Epidermal melanocyte (primary cell): ENCODE results near the gene DYRK1B.

Experiments
- DNase-seq: peaks from one replicate; pipeline ENCODE4 v3.0.0; 2011; ENCODE audit warnings: low spot score; ENCODE audit not compliant: insufficient read length

DYRK1B gene

DNA sequence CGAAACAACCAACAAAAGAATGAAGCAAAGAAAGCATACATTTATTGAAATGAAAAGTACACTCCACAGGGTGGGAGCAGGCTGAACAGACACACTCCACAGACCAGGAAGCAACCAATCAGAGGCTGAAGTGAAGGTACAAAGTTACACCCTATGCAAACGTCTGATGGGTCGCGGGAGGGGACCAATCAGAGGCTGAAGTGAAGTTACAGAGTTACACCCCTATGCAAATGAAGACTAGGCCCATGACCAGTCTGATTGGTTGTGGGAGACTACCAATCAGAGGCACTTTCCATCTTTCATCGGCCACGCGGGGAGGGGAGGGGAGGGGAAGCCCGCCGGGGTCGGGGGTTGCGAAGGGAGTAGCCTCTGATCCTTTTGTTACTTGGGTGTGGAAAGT lies 24.6 kb upstream of the DYRK1B start:
- no peak for DNase-seq

DNA sequence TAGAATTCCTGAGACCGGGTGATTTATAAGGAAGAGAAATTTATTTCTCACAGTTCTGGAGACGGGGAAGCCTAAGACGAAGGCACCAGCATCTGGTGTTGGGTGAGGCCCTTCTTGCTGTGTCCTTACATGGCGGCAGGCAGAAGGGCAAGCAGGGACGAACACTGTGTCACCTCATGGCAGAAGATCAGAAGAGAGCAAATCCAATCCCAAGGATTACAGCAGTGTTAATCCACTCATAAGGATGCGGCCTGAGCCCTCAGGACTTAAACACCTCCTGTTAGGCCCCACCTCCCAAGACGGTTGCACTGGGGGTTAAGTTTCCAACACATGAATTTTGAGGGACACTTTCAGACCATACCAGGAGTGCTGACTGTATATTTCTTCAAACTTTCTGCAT lies 18.9 kb upstream of the DYRK1B start:
- DNase-seq: no peak

DNA sequence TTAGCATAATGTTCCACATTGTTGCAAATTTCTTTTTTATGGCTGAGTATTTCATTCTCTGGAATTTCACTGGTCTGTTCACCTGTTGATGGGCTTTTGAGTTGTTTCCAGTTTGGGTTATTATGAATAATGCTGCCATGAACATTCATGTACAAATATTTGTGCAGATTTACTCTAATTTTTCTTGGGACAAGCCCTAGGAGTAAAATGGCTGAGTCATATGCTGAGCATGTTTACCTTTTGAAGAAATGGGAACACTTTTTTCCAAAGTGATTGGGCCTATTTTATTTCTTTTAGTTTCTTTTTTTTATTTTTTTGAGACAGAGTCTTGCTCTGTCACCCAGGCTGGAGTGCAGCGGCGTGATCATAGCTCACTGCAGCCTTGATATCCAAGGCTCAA lies 16.9 kb upstream of the DYRK1B start:
- DNase-seq: no peak

DNA sequence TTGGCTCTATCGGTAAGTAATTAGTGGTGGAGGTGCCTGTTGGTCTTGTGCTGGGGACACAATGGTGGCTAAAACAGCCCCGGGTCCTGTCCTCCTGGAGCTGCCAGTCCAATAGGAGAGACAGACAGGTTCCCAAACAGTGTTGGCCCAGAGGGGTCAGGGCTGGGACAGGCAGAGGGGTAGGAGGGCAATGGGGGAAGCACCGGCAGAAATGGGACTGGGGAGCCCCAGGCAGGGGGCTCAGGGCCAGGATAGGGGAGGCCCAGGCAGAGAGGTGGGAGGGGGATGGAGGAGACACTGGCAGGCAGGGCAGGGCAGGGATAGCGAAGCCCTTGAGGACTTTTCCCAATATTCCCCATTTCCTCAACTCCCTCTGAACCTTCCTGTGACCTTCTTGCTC lies 14.4 kb upstream of the DYRK1B start:
- DNase-seq: no peak

DNA sequence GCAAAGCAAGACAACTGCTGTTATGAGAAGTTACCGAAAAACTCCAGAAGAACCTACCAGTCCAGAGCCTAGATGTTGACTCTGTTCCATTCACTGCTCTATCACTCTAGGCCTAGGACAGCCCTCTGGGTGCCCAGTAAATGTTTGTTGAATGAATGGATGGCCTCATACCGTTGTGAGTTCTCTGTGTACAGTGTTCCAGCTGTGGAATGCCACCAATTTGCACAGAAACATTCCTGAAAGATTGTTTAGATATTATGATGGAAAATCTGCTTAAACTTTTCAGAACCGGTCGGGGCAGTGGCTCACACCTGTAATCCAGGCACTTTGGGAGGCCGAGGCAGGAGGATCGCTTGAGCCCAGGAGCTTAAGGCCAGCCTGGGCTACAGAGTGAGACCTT lies 13.6 kb upstream of the DYRK1B start:
- no peak for DNase-seq

DNA sequence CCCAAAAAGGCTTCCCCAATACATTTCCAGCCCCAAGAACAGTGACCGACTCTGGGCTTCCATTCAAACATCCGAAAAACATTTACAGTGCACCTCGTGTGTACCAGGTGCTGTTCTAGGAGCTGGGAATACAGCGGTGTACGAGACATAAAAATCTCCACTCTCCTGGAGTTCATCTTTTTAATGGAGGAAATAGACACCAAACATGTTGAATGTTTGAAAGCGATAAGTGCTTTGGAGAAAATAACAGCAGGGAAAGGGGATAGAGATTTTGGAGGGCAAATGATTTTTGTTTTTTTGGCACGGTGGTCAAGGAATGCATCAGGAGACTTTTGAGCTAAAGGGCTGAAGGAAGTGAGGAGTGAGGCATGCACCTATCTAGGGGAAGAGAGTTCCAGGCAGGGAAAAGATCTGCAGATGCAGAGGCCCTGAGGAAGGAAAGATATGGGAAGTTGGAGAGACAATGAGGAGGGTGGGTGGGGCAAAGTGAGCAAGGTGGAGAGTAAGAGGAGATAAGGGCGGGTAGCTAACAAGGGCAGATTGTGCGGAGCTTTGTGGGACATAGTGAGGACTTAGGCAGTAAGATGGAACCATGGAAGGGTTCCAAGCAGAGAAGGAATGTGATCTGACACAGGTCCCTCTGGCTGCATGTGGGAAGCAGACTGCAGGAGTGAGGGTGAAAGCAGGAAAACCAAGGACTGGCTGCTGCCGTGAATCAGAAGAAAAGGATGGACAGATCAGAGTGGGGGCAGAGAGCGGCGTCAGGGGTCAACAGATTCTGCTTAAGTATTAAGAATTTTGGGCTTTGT lies 12.9 kb upstream of the DYRK1B start:
- no peak for DNase-seq

DNA sequence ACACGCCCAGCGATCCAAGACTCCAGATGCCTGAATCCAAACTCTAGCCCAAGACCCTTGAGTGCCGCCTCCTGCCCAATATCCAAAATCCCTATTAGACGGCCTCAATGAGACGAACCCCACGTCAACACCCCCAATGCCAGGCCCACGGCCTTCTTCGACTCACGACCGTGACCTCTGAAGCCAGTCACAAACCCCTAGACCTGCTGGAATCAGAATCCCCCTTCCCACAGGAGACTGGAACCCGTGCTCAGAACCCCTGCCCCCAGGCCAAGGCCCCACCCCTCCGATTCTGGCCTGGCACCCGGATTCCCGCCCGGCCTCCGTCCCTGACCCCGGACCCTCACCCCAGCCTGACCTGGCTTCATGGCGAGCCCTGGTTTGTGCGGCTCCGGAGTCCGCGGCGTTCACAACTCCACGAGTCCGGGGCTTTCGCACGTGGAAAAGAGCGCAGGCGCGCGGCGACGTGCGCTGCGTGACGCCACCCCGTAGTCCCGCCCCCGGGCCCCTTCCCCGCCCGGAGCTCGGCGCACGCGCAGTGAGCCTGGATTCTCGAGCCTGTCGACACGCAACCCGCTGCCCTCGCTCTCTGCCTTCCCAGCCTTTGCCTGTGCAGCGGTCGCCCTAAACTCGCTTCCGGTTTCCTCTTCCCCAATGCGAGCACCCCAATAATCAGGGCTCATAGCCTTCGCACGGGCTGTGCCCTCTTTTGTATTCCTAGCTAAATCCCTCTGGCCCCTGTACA lies 12.1 kb upstream of the DYRK1B start, which contains the start of gene FBL:
Gene FBL (minus strand): TSS at position 447 of the 745 bp plus-strand sequence. CDS start 79 bp downstream, at position 368.
- DNase-seq: peak; percentile 98

DNA sequence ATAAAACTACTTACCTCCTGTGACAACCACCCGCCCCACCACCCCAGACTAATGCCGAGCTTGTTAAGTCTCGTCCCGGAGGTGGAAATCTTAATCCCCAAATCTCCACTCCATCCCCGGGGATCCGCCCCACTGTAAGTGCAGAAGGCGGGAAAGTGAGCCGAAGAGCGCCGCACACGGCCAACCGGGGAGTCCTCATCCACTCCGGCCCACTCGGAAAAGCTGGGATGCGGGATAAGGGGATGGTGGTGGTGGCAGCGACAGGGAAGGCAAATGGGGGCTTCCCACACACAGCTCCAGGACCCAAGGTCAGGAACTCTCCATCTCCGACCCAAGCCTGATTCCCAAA lies 11.6 kb upstream of the DYRK1B start:
- no peak for DNase-seq

DNA sequence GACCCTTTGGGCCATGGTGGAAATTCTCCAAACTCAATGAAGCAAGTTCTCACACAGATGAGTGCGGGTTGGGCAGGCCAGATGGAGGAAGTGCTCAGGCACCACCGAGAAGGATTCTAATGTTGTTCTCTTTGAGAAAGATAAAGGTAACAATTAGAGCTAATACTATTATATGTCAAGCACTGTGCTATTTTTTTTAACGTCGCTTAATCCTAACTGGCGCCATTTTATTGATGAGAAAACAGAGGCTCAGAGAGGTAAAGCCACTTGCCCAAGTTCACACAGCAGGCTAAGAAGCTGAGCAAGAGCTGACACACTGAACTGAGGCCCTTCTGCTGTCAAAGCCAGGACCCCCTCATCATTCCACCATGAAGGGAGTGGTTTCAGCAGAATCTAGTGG lies 11.2 kb upstream of the DYRK1B start:
- no peak for DNase-seq

DNA sequence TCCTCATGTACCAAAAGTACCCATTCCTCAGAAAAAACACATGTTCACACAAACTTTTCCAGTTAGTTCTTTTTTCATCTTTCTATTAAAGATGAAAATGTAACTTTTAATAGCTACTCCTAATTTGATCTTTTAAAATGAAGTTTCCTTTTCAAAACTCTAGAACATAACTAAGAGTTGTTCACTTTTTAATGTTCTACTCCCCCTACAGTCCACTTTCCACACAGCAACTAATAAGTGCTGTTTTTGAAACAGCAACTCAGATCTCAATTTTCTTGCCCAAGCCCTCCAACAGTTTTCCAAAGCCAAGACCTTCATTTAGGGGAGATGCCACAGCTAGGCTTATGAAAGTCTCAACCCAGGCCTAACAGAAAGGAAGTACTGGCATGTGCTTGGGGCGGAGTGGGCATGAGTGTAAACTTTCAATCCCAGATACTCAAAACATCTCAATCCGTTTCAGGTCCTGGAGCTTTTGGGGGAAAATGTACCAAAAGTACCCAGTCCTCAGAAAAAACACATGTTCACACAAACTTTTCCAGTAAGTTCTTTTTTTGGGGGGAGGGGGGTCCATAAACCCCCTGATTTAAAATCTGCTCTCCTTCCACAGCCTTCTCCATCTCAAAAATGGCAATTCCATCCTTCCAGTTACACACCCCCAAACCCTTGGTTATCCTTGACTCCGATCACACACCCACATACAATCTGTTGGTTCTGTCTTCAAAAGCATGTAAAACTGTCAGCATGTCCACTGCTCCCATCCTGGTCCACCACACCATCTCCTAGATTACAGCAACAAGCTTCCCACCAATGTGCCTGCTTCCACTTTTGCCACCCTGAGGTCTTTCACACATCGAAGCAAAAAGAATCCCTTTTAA lies 10.2 kb upstream of the DYRK1B start:
- DNase-seq: peak; percentile 80

DNA sequence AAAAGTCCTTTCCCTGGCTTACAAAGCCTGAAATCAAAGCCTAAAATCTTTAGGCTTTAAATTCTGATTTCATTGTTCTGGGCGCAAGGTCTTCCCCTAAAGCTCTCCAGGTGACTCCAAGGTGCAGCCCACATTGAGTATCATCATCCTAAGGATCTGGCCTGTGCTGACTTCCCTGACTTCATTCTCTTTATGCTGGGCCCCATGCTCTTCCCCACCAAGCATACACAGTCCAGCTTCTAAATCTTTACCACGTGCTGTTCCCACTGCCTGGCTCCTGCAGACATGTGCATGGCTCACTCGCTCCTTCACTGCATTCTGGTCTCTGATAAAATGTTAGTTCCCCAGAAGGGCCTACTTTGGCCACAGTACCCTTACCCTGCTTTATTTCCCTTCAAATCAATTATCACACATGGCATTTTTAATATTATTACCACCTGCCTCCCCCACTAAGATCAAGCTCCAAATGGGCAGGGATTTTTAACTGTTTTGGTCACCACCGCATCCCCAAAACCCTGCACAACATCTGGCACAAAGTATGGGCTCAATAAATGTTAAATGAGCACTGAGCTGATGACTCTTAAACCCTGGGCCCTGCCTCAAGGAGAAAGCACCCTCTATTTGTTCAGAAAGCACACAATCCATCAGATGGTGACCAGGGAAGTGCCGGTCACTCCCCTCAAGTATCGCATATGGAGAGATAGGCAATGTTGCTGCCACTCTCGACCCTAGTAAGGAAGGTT lies 8.9 kb upstream of the DYRK1B start:
- DNase-seq: no peak

DNA sequence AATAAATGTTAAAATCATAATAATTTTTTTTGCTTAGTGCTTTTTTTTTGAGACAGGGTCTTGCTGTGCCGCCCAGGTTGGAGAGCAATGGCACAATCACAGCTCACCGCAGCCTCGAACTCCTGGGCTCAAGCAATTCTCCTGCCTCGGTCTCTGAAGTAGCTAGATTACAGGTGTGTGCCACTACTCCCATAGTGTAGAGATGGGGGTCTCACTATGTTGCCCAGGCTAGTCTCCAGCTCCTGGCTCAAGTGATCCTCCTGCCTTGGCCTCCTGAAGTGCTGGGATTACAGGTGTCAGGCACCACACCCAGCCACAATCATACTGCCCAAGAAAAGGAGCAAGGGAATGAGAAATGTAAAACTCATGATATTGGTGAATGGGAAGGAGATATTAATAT lies 7.1 kb upstream of the DYRK1B start:
- no peak for DNase-seq

DNA sequence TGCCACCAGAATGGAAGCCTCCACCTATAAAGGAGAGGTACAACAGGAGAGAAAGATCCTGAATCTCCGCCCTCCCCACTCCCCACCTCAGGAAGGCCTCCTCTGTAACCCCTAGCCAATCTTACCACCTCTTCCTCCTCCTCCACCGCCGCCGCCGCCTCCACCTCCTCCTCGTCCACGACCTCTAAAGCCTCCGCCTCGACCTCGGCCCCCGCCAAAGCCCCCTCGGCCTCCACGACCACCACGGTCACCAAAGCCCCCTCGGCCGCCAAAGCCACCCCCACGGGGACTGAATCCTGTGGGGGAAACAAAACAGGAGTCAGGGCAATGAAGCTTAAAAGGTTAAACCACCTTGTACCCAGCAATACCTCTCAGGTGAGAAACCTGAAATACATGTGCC lies 6.5 kb upstream of the DYRK1B start:
- no peak for DNase-seq

DNA sequence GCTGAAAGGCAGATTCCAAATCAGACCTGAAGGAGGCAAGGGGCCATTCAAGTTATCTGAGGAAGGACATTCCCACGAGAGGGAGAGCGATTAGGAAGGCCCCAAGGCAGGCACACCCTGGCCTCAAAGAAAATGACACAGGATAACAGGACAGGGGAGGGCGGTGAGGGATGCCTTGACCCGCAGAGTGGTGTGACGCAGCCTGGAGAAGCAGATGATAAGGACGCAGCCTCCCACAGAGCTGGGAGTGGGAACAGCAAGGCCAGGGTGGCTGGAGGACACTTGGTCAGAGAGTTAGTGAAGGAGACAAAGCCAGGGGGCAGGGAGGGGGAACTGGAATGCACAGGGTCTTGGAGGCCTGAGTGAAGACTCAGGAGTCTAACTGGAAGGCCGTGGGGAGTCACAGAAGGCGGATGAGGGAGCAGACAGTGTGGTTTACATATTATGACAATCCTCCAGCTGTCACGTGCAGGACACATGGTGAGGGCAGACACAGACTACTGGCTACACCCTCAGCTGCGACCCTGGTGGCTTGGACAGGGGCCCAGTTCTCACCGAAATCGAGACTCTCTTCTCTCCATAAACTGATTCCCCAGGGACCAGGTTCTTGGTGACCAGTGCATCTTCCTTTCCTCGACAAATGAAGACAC lies 5.8 kb upstream of the DYRK1B start:
- DNase-seq: no peak

DNA sequence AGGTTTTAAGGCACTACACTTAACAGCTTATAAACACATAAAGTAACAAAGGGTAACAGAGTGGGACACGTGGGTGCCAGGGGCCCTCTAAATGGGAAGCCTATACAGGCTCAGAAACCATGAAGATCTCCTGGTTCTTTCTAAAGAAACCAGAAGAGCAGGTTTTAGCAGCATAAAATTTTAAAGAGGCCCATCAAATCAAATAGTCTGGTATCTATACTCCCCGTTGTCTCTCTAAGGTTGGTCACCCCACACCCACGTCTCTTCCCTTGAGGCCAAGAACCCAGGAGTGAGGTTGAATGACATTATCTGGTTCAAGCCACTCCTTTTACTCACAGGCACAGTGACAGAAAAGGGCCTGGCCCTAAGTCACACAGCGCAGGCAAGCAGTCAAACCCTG lies 4.6 kb upstream of the DYRK1B start:
- no peak for DNase-seq

DNA sequence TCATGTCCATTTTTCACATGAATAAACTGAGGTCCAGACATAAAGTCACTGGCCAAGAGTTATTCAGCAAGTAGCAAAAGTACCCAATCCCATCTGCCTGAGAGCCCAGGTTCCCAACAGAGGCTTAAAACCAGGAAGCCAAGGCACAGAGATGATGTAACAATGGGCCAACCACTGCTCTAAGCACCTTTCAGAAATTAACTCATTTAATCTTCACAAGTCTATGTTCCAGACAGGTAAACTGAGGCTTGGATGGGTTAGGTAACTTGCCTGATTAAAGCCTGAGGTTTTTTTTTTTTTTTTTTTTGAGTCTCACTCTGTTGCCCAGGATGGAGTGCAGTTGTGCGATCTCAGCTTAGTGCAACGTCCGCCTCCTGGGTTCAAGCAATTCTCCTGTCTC lies 4.0 kb upstream of the DYRK1B start:
- DNase-seq: no peak

DNA sequence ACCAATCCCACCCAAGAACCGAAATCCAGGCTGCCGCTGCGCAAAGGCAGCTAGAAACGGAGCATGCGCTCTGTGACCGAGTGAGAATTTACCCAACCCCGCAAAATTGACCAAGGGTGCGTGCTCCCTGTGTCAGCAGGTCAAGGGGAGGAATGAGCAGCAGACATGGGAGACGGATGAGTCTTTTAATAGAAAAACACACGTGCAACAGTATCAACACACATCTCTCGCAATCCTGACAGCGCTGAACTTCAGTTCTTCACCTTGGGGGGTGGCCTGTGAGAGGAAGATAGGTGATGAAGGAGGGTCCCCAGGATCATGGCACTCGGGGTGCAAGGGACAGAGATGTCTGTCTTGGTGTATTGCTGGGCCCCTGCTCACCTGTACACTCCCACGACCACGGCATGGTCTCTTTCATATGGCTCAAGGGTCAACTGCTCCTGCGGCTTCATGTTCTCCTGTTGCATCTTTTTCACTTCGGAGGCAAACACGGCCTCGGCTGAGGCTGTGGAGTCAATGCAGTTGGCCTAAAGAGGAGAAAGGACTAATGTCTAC lies 402 bp upstream of the DYRK1B start:
- no peak for DNase-seq

DNA sequence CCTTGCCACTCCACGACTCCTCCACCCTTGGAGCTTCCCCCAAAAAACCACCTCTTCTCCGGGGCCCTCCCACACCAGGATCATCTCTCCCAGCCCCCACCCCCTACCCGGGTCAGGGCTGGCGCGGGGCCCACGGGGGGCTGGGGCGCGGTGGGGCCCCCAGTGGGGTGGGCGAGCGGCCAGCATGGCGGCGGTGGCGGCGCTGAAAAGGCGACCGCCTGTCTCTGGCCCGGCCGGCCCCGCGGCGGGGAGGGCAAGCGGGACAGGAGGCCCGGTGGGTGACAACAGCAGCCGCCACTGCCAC lies 850 bp downstream of the DYRK1B start:
- DNase-seq: no peak

DNA sequence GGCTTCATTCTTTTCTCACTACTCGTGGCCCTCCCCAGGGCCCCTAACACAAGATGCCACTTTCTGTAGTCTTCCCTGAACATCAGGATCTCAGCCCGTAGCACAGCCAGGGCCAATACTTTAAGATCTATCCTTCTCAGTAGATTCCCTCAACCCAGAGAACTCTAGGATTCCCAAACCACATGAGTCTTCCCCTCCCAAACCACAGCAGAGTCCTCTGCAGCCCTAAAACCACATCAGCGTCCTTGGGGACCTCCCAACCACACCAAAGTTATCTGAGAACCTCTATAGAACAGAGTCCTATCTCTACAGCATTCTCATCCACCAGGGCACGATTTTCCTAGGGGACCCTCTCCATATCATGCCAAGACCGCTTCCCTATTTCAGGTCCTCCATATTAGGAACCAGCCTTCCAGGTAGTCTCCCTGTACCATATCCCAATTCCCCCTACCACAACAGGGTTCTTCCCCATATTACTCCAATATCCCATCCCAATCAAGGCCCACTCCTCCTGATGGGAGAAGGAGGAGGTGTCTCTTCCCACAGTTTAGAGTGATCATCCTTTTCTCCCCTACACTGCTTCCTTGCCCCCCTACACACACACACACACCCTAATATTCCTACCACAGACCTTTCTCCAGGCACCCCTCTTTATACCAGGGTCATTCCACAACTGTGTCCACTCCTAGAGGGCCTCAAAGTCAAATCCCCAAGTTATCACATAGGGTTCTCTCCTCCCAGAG lies 1.4 kb downstream of the DYRK1B start:
- DNase-seq: no peak

DNA sequence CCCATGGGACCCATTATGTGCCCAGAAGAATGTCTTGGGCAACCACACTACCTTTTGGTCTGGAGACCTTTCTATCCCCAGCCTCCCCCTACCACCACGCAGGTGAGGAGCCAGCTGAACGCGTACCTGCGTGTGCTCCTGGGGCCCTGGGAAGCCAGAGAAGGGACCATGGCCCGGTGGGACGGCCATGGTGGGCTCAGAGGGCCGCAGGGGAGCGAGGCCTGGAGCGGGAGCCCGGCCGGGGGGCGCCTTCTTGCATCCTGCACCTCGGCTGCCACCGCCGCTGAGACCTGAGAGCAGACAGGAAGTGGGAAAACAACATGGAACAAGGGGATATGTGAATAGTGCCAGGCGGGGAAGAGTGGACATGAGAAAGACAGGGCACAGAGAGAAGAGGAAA lies 2.3 kb downstream of the DYRK1B start:
- no peak for DNase-seq
